GM18870 (cell line): ENCODE measurements around the gene TMEM182.

Experiments used
- ATAC-seq: cut with Tn5 transposase; IDR thresholded peaks from one replicate; pipeline ENCODE4 v1.9.1; 2021; ENCODE audit warnings: moderate library complexity; ENCODE audit not compliant: unreplicated experiment

Gene TMEM182

DNA sequence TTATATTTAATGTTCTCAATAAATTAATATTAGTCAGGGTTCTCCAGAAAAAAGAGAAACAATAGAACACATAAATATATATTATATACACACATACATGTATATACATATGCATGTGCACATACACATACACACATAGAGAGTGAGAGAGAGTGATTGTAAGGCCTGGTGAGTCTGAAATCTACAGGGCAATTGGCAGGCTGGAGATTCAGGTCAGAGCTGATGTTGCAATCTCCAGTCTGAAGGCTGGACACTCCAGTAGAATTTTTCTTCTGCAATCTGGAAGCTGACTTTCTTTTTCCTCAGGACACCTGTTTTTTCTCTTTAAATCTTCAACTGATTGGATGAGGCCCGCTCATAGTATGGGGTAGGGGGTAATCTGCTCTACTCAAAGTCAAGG is 3.2 kb downstream of the TMEM182 start:
- no peak for ATAC-seq

DNA sequence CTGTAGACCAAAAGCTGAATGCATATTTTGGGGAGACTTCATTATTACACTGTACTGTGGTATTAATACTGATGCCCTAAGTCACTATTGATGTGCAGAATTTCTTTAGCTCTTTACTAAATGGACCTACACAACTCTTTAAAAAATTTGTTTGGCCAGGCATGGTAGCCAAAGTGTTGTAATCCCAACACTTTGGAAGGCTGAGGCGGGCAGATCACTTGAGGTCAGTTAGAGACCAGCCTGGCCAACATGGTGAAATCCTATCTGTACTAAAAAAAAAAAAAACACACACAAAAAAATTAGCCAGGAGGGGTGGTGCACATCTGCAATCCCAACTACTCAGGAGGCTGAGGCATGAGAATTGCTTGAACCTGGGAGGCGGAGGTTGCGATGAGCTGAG is 6.4 kb downstream of the TMEM182 start:
- ATAC-seq: no peak

DNA sequence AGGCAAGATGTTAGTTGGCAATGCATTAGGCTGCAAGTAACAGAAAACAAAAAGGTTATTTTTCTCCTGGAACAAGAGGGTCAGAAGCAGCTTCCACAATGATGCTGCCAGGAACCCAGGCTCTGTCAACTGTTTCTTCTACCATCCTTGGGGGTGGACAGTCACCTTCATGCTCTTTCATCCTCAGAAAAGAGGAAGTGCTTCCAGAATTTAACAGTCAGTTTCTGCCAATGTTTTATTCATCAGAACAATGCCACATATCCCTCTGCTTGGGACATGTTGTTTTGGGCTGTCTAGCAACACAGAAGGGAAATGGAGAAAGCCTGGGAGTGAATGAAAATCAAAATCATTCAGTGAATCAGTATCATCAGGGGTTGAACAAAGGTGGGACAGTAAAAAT is 7.1 kb downstream of the TMEM182 start:
- no peak for ATAC-seq

DNA sequence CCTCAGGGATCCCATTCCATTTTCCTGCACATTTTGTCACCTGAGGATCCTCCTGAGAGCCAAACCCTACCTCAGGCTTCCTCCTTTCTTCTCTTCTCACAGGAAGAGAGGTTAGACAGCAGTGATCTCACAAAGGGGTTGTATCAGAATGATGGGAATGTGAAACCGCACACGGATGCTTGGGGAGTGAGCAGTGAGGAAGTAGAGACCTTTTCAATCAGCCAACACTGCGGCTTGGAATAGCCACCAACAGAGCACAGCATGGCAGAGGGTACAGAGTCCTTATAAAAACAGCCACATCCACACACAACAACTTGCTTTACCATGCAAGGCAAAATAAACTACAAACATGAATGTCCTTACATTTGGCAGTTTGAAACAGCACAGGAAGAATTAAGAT is 8.7 kb downstream of the TMEM182 start:
- ATAC-seq: no peak

DNA sequence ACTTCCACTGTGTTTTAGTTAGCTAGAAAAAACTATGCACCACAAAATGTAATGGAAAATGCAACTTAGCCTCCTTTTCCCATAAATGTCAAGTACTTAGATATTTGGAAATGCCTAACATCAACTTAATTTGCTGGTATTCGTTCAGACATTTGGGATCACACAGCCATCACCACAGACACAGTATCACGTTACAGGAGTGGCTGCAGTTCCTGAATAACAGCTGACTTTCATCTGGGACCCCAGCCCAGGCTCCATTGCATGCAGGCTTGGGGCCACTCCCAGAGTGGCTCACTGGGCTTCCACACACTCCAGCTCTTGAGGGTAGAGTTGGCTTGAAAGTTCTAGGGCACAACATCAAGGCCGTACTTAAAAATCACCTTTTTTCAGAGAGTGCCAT is 9.3 kb downstream of the TMEM182 start:
- ATAC-seq: no peak

DNA sequence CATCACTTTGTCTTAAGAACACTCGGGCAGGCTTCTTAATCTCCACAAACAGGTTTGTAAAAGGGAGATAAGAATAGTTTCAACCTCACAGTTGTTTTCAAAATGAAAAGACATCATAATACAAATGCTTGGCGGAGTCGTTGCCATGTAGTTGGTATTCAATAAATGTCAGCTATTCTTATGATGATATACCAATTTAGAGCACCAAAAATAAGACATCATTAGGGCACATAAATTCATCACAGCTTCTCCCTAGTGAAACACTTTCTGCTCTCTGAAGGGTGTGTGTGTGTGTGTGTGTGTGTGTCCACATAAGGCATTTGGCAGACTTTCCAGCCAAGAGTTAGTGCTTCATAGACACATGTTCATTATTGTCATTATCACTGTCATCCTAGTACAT is 10.8 kb downstream of the TMEM182 start:
- no peak for ATAC-seq

DNA sequence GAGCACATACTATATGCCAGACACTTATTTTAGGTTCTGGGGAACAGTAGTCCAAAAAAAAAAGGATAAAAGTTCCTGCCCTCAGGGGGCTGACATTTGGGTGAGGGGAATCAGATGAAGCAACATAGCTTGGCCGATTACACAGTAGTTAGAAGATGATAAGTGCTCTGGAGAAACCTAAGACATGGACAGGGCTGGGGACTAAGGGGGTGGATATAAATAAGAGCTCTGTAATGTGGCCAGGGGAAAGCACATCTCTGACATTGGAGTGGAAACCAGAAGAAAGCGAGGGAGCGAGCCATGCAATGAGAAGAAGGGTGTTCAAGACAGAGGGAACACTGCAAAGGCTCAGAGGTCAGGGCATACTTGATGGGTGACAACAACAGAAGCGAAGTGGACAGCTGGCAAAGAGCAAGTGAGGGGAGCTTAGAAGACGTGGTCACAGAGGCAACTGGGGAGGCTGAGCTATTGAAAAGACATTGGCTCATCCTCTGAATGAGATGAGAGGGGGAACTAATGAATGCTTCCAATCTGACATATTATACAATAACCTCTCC is 11.4 kb downstream of the TMEM182 start:
- ATAC-seq: no peak

DNA sequence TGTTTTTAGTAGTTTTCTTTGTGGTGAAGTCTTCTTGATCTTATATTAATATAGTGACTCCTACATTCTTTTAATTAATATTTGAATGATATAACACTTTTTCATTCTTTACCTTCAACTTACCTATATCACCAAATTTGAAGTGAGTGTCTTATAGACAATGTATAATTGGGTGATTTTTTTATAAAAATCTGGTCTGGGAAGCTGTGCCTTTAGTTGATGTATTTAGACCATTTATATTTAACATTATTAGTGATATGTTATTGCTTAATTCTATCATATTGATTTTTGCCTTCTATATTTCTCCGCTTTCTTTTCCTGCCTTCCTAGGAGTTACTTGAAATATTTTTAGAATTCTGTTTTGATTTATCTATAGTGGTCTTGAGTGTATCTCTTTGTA is 16.4 kb downstream of the TMEM182 start:
- ATAC-seq: no peak

DNA sequence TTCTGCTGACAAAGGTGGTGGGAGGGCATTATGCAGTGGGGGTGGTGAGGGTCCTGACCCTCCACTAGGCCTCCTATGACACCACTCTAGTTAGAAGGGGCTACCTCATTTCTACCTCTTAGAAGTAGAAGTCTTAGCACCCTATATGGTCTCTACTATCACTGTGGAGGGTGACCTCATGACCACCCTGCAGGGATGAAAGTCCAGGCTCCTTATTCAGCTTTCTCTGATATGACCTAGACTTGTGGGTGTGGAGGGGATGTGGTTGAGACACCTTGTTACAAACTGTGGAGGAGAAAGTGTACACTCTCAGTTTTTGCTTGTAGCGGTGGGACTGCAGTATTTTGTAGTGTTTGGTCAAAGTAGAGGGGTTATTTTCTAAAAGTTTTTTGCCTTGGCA is 18.6 kb downstream of the TMEM182 start:
- no peak for ATAC-seq

DNA sequence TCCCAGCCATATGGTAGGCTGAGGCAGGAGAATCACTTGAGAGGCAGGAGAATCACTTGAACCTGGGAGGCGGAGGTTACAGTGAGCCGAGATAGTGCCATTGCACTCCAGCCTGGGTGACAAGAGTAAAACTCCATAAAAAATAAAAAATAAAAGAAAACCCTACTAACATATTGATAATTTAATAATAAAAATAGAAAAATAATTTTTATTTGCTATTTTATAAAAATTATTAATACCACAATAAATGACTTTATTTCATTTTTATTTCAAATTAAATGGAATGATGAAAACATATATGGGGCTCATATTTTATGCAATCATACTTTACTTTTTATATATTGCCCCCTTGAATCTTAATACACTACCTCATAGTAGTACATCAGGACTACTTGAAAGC is 20.4 kb downstream of the TMEM182 start:
- no peak for ATAC-seq

DNA sequence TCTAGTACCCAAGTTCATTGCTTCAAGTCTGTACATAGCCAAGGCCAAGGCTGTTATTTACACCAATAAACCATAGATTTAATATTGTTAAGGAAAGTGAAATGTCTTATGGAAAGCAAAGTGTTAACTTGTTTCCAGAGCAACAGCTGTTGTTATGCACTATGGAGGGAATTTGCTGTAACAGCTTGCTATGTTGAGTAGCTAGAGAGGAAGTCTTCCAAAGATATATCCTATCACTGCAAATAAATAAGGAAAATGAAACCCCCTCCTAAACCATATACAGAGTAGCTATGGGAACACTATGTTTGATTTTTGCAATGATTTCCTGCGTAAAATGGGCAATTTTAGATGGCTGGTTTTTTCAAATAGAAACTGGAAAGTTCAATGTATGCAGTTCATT is 21.1 kb downstream of the TMEM182 start:
- ATAC-seq: no peak

DNA sequence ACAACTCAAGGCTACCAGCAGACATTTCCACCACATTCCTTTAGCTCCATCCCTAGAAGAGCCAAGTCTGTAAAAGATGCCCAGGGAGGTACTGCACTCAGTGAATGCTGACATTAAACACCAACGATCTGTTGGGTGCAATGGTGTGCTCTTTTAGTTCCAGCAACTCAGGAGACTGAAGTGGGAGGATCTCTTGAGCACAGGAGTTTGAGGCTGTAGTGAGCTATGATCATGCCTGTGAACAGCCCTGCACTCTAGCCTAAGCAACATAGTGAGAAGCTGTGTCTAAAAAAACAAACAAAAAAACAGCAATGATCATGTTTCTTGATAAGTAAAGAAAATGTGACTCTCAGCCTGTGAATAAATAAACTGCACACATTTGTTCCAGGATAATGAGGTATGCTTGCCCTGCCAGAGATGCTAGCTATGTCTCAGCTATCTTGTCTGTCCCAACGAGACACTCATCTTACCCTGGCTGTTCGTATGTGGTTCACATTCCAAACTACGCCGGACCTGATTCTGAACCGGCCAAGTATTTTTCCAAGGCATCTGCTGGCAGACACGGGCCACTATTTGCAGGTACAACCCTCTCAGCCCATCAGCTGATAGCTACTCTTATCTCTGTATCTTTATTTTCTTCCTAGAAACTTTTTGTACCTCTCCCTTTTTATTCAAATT is 21.8 kb downstream of the TMEM182 start:
- no peak for ATAC-seq

DNA sequence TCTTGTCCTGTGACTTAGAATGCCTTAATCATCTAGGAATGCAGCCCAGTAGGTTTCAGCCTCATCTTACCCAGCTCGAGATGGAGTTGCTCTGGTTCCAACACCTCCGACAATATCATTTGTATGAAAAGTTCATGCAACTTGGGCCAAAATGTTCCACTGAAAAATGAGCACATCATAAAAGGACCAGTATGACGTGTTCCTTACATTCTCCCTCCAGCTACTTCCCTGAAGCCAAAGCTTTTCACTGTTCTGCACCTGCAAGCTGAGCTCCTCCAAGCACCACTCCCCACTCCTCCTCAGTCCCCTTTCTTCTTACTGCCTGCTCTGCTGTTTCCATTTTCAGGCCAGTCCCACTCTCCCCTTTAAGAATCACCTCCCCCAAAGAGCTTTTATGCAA is 23.1 kb downstream of the TMEM182 start:
- ATAC-seq: no peak

DNA sequence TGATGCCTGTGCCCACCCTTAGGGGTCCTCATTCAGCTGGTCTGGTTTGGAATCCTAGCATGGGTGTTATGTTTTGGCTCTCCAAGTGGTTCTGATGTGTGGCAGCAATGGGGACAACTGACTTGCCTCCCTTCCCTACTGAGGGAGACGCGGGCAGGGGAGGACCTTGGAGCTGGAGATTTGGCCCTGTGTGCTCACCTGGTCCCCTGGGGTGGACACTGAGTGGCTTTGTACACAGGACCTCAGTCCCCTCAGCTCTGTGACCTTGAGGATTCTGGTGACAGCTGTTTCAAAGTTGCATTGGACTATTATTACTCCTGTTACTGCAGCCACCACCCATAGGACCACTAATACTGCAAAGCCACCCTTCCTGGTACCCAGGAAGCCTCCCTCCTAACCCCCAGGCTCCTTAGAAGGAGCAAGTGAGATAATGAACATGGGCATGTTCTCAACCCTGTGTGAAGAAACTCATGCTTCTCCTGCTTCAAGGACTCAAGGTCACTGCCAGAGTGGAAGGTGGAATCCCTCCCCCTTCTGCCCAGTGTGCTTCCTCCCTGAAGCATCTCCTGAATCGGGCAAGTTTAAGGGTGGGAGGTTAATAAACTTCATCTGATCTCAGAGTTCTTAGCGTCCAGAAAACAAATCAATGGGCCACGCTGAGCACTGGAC is 26.5 kb downstream of the TMEM182 start:
- no peak for ATAC-seq

DNA sequence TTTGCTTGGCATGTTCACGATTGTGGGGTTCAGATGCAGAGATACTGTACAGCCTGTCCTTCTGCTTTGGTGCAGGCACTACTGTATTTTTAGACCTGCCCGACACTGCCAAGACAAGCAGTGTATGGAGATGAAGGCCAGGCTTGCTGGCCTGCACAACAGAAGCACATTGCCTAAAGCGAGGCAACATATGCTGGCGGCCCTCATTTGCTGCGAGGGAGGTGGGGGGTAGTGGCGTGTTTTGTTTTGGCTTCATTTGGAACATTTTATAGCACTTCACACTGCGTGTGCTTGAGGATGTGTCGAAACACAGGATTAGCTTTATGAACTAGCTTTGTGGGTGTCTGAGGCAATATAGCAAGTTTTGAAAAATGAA is 27.0 kb downstream of the TMEM182 start:
- ATAC-seq: no peak

DNA sequence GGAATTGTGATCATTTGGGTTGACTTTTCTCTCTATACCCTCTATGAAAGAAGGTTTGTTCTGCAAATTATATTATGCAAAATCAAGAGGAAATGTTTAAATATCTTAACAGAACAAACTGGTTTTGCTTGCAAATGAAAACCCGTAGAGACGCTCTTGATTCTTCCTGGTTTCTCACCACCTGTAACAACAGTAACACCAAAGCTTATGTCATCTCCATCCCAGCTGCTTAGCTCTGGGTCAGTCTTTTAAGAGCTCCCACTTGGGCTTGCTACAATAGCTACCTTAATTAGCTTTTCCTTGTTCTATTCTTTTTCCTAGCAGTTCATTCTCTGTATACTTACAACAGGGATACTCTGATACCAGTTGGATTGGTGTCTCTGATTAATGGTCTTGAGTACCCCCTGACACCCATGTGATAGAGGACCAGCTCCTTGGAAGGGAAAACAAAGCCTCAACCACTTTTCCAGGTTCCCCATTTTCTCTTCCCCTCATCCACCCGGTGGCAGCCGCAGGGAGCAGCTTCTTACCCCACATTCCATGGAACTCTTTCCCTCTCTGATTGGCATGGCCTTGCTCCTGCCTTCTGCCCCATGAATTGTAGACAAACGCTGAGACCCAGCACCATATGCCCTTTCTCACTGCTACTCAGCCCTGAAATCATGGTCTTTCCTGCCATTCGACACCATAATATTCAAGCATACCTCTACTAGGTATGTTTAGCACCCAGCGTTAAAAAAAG is 27.7 kb downstream of the TMEM182 start:
- ATAC-seq: no peak

DNA sequence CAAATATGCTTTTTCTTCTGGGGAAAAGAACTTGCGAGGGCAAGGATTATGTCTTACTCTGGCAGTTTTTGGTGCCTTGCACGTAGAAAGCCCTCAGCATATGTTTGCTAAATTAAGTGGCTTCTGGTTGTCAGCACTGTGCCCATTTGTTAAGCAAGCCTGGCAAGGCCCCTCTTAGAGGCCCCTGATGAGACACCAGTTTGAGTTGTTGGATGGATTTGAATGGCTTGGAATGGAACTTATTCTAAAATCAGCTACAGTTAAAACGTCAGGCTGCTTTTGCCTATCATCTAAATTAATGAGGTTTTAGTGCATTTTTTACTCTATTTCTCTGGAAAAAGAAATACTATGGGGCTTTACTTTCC is 28.2 kb downstream of the TMEM182 start:
- ATAC-seq: no peak

DNA sequence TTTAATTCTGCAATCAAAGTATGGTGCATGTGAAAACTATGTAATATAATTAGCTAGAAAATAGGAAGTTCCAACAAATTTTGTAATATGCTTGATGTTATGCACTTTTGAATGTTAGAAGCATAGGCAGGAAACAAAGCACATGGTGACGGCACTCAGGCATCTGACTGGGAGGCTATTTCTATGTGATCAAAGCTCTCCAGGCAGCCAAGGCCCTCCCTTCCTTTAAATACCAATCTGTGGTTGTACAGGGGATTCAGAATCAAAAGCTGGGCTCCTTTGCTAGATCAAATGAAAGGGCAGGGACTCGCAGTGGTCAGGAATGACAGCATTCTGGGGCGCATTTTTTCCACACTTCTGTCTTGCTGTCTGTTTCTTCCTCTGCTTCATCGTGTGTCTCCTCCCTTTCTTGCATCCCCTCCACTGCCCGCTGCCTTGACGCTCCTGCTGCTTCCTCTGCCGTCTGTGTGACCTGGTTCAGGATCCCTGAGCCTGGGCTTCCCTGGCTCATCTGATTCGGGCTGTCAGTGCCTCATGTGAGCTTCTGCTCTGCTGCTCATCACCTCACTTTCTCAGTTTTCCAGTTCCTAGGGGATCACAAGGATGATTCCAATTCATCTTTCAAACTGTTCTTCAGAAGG is 30.9 kb downstream of the TMEM182 start:
- no peak for ATAC-seq

DNA sequence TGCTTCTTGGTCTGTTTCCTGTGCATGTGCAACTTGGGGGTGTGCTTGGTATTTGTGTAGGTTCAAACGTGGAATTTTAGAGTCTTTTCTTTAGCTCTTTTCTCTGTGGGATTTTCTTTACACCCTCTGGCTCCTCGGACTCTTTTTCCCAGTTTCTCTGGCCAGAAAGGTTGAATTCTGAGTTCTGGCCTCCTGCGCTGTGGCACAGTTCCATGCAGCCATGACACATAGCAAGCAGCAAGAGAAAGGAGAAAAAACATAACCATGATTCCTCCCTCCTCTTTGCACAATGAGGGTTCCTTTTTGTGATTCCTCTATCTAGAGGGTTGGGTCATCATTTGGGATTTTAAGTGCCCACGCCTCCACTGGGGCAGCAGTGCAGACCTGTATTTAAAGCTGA is 33.8 kb downstream of the TMEM182 start:
- ATAC-seq: no peak

DNA sequence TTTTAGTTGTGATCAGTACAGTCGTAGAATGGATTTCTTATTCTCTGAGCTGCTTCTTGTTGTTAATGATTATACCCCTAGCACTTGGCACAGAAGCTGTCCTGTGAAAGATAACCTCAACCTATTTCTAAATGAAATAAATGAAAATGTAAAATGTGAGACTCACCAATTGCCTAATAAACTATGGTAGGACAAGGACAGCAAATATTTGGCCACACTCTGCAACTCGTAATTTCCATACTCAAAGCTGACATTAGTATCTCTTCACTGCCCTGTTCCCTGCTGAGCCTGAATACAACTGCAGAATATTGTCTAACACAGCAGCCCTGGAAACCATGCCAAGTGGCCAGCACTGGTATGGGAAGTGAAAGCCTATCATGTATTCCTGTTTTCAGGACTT is 34.5 kb downstream of the TMEM182 start:
- ATAC-seq: no peak

DNA sequence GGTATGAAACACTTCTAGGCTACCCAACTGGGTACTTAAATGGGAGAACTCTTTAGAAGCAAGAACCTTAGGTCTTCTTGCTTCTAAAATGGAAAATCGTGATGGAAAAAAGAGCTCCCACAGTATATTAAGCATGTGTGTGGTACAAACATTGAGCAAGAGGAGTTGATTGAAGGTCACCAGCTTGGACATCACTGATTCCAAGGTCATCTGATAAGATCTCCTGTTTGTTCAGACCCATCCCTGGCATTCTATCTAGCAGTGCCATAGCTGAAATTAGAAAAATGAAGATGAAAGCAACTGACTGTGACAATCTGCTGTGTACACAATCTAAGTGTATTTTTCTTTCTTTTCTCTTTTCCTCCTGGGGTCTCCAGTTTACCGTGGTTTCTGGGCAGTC is 35.7 kb downstream of the TMEM182 start:
- no peak for ATAC-seq

DNA sequence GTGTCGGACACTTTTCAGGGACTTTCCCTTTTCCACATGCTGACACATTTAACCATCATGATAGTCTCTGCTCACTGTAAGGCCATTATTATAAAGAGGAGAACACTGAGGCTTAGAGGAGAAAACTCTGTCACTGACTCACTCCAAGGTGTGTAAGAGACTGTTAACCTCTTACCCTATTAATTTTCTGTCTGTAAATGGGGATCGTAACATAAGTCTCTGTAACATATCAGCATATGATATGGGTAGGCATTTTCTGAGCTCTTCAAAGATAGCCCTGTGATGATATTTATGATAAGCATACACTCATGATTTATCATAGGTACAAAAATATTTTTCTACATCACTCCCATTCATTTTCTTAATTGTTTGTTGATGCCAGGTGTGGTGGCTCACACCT is 36.4 kb downstream of the TMEM182 start:
- no peak for ATAC-seq
